Calu3 (cell line): ENCODE measurements around the gene RASSF7. TPM values are rescaled to one million over a fixed set of nuclear protein-coding genes. Genes with fewer than 3 reads are reported as not detected.
A peak's percentile ranks its signal among the peaks of the same experiment; 100 is the strongest.

Experiments used
- BruUV-seq: library from RNA; stranded (reverse); fragments of 400-500 nt; replicated peaks from 2 replicates; lab custom pipeline; 2021; lab: Mats Ljungman, UMichigan
- CTCF ChIA-PET: fragments of 300-600 bp; sonication (Branson Sonifier 250); formaldehyde crosslinking; loops from one replicate; lab custom pipeline; 2022; ENCODE audit warnings: antibody characterized with exemption; lab: Charles Lee
- DNase-seq: peaks from one replicate; pipeline ENCODE4 v3.0.0; 2022
- H3K27ac Mint-ChIP-seq: one replicate; pipeline ENCODE4 v1.8.0; 2022; ENCODE audit warnings: mixed read lengths; ENCODE audit not compliant: unreplicated experiment
- H3K27me3 Mint-ChIP-seq: one replicate; pipeline ENCODE4 v1.8.0; 2022; ENCODE audit warnings: mixed read lengths; ENCODE audit not compliant: unreplicated experiment
- H3K36me3 Mint-ChIP-seq: one replicate; pipeline ENCODE4 v1.8.0; 2022; ENCODE audit warnings: mild to moderate bottlenecking, moderate library complexity, mixed read lengths; ENCODE audit not compliant: insufficient read depth, unreplicated experiment
- H3K4me1 Mint-ChIP-seq: one replicate; pipeline ENCODE4 v1.8.0; 2022; ENCODE audit warnings: mild to moderate bottlenecking, low read depth, mixed read lengths; ENCODE audit not compliant: unreplicated experiment
- H3K4me3 Mint-ChIP-seq: one replicate; pipeline ENCODE4 v1.8.0; 2022; ENCODE audit warnings: mild to moderate bottlenecking, low read depth, moderate library complexity, mixed read lengths; ENCODE audit not compliant: unreplicated experiment
- H3K9me3 Mint-ChIP-seq: one replicate; pipeline ENCODE4 v1.8.0; 2022; ENCODE audit warnings: low read depth, mixed read lengths; ENCODE audit not compliant: unreplicated experiment
- CTCF ChIP-seq: fragments of 200-600 bp; IDR thresholded peaks from one replicate; pipeline ENCODE4 v1.8.0; 2022; ENCODE audit warnings: antibody characterized with exemption; ENCODE audit not compliant: unreplicated experiment
- intact Hi-C: fragments of 100-400 bp; cut with micrococcal nuclease; formaldehyde crosslinking; loops from one replicate; pipeline ENCODE4 v1.10.0; 2022; ENCODE audit not compliant: unreplicated experiment
- total RNA-seq: library from RNA; stranded (reverse); gene quantifications from 2 replicates; pipeline ENCODE4 v1.2.3, GENCODE V29; 2022

Gene RASSF7
- total RNA-seq, 1 experiment from 2014 or later = 93.3 TPM

- Mint-ChIP-seq H3K27me3 (no peaks in the 10 kb centered on the region), H3K27ac (no peak overlapping the region), H3K4me1 (no peaks in the 10 kb centered on the region), H3K9me3 (no peaks in the 10 kb centered on the region), H3K4me3 (no peak overlapping the region), H3K36me3 (peaks cover 91% of the 10 kb centered on the region)
- DNase-seq = no peak
- intact Hi-C loops = no loop called here
- CTCF ChIA-PET = no interaction called here
- TF ChIP-seq CTCF = no peak
- BruUV-seq = no TSS peak
These were observed 50.5 kb downstream of the RASSF7 start for GRCh38 chr11:611001-611996.

DNA sequence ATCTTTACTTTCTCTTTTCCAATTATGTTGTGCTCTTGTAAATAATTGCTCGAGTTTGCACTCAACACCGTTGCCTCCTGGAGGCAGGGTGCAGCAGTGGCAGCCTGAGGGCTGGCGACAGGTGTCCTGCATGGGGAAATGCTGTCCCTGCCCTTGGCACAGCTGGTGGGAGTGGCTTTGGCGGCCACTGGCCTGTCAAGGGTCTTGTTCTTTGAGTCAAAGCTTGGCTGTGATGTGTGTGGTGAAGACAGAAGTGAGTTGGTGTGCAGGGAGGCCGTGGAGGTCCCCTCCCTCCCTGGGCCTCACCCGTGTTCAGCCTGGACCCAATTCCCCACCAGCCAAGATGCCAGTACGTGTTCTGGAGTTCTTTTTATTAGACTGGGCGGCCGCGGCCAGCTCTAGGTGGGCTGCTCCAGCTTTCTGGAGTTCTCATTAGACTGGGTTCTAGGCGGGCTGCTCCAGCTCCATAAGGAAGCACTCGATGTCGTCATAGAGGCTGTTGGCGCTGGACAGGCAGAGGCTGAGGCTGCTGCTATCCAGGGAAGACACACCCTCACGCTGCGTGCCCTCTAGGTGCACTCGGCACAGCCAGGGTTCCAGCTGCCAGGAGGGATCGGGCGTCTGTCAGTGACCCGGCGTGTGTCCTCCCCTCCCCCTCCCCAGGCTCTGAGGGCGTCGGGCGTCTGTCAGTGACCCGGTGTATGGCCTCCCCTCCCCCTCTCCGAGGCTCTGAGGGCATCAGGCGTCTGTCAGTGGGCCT lies 51.6 kb downstream of the RASSF7 start:
- Mint-ChIP-seq H3K4me1 (no peaks in the 10 kb centered on the region), H3K4me3 (peak overlapping the region; percentile 46), H3K36me3 (peaks cover 91% of the 10 kb centered on the region), H3K27ac (peak overlapping the region; percentile 62), H3K27me3 (no peaks in the 10 kb centered on the region), H3K9me3 (no peaks in the 10 kb centered on the region)
- TF ChIP-seq CTCF = no peak
- peak; percentile 55 for DNase-seq
- intact Hi-C loops = no loop called here
- CTCF ChIA-PET = no interaction called here
- no TSS peak for BruUV-seq

GRCh38 chr11:612961-613300 lies 52.2 kb downstream of the RASSF7 start:
- DNase-seq = no peak
- CTCF ChIA-PET = interaction anchor here (0.6 kb wide), 1 partner anchor 11 kb away, joined by 3 read pairs; no protein-coding TSS in a partner anchor
- no TSS peak for BruUV-seq
- intact Hi-C loops = no loop called here
- no peak for TF ChIP-seq CTCF
- no peaks in the 10 kb centered on the region for H3K9me3 Mint-ChIP-seq
- H3K27me3 Mint-ChIP-seq = no peaks in the 10 kb centered on the region
- no peak overlapping the region for H3K27ac Mint-ChIP-seq
- H3K4me3 Mint-ChIP-seq = no peak overlapping the region
- H3K36me3 Mint-ChIP-seq = peaks cover 88% of the 10 kb centered on the region
- no peaks in the 10 kb centered on the region for H3K4me1 Mint-ChIP-seq

DNA sequence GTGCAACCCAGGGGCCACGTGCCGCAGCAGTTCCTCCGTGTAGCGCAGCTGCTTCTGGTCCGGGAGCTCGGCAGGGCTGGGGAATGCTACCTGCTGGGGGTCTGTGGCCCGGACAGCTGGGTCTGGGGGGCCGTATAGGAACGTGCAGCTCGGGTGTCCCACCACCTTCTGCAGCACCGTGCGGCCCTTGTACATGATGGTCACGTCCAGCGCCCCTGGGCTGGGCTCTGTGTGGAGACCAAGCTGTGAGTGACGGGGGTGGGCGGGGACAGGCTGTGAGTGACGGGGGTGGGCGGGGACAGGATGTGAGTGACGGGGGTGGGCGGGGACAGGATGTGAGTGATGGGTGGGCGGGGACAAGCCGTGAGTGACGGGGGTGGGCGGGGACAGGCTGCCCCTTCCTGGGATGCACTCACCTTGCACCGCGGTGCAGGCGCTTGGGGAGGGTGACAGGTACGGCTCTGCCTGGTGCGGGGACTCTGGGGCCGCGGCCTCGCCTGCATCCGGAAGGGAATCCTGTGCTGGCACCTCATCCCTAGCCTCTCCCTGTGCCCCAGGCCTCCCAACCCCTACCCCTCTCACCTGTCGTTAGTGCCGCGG lies 52.7 kb downstream of the RASSF7 start:
- no TSS peak for BruUV-seq
- H3K4me1 Mint-ChIP-seq = no peaks in the 10 kb centered on the region
- no peaks in the 10 kb centered on the region for H3K27me3 Mint-ChIP-seq
- H3K36me3 Mint-ChIP-seq = peaks cover 88% of the 10 kb centered on the region
- no peak overlapping the region for H3K4me3 Mint-ChIP-seq
- TF ChIP-seq CTCF = no peak
- no peaks in the 10 kb centered on the region for H3K9me3 Mint-ChIP-seq
- peak; percentile 66 for DNase-seq
- intact Hi-C loops = no loop called here
- CTCF ChIA-PET = interaction anchor here (0.5 to 0.6 kb wide), 4 partner anchors 10 to 171 kb away, joined by 3 to 4 read pairs (median 3); no protein-coding TSS in a partner anchor
- H3K27ac Mint-ChIP-seq = no peak overlapping the region
